ENCODE results near the gene BRD4. TPM values are rescaled to one million over a fixed set of nuclear protein-coding genes. Genes with fewer than 3 reads are reported as not detected.
A peak's percentile ranks its signal among the peaks of the same experiment; 100 is the strongest.

Gene BRD4
- total RNA-seq, 1 donor from 2014 or later, result 60.9 TPM

DNA sequence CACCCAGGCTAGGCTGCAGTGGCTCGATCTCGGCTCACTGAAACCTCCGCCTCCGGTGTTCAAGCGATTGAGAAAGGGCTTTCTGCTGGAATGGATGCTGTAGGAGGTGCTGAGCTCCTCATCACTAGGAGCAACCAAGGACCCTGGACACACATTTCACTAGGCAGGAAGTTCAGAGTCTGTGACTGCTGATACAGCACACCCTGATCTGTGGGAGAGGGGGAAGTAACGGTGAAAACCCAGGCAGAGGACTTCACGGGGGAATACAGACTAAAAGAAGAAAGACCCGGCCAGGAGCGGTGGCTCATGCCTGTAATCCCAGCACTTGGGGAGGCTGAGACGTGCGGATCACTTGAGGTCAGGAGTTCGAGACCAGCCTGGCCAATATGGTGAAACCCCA, 119.6 kb downstream of the BRD4 start:
- peak overlapping the region; percentile 74 for H3K27ac ChIP-seq (replicated peaks)

DNA sequence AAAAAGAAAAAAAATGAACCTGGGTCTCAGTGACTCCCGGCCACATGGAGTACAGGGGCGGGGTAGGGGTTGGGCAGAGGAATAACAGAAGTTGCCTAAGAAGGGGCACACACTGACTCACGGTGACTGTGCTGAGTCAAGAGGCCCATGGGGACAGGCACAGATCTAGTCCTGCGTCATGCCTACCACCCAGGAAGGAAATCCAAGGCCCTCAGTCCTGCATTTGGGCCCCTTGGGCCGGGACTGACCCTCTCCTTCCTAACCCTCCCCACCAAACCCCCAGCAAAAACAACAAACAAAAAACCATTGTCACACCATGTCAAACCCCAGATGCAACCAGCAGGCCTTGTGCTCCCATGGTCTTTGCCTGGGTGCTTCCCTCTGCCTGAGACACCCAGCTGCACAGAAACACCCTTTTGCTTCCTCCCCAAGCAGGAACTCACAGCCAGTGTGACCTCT, 122.0 kb downstream of the BRD4 start:
- Histone ChIP-seq H3K4me3 (no peak overlapping the region), H3K9me3 (replicated peaks) (peaks cover 7% of the 10 kb centered on the region), H3K4me1 (peaks cover 10% of the 10 kb centered on the region), H3K27ac (replicated peaks) (peak overlapping the region; percentile 69), H3K36me3 (no peaks in the 10 kb centered on the region), H3K27me3 (ENCODE audit: low read depth) (peaks cover 16% of the 10 kb centered on the region)
- peak; percentile 44 for DNase-seq
- intact Hi-C loops (cut with micrococcal nuclease), result no loop called here
- TF ChIP-seq, protein P1, sequence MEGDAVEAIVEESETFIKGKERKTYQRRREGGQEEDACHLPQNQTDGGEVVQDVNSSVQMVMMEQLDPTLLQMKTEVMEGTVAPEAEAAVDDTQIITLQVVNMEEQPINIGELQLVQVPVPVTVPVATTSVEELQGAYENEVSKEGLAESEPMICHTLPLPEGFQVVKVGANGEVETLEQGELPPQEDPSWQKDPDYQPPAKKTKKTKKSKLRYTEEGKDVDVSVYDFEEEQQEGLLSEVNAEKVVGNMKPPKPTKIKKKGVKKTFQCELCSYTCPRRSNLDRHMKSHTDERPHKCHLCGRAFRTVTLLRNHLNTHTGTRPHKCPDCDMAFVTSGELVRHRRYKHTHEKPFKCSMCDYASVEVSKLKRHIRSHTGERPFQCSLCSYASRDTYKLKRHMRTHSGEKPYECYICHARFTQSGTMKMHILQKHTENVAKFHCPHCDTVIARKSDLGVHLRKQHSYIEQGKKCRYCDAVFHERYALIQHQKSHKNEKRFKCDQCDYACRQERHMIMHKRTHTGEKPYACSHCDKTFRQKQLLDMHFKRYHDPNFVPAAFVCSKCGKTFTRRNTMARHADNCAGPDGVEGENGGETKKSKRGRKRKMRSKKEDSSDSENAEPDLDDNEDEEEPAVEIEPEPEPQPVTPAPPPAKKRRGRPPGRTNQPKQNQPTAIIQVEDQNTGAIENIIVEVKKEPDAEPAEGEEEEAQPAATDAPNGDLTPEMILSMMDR (IDR thresholded peaks at IDR 0.05; ENCODE audit: borderline replicate concordance), result no peak

More for the DNA sequence above, 119.6 kb downstream of the BRD4 start:
- intact Hi-C loops (cut with micrococcal nuclease), result no loop called here
- Histone ChIP-seq H3K4me1 (peaks cover 10% of the 10 kb centered on the region), H3K9me3 (replicated peaks) (no peaks in the 10 kb centered on the region), H3K27me3 (ENCODE audit: low read depth) (peaks cover 7% of the 10 kb centered on the region), H3K4me3 (no peak overlapping the region), H3K36me3 (no peaks in the 10 kb centered on the region)
- no peak for DNase-seq
- TF ChIP-seq, protein P1 (IDR thresholded peaks at IDR 0.05; ENCODE audit: borderline replicate concordance), result no peak

DNA sequence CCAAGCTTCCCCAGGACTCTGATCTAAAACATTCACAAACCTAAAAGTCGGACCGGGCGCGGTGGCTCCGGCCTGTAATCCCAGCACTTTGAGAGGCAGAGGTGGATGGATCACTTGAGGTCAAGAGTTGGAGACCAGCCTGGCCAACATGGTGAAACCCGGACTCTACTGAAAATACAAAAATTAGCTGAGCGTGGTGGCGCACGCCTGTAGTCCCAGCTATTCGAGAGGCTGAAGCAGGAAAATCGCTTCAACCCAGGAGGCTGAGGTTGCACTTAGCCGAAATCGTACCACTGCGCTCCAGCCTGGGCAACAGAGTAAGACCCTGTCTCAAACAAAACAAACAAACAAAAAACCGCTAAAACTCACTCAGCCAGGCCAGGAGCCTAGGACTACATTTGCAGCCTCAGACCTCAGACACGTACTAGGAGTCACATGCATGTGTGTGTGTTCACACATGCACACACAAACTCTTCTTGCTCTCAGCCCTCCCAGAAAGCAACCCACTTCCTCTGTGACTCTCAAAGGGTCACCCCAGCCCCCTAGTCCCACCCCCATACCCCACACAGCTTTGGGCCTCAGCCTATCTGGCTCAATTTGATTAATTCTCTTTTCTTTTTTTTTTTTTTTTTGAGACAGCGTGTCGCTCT, 130.8 kb downstream of the BRD4 start:
- intact Hi-C loops (cut with micrococcal nuclease), result no loop called here
- peaks cover 7% of the 10 kb centered on the region for H3K9me3 ChIP-seq (replicated peaks)
- TF ChIP-seq, protein P1 (IDR thresholded peaks at IDR 0.05; ENCODE audit: borderline replicate concordance), result no peak
- peaks cover 25% of the 10 kb centered on the region for H3K4me1 ChIP-seq
- H3K27ac ChIP-seq (replicated peaks), result peak overlapping the region; percentile 83
- H3K36me3 ChIP-seq, result no peaks in the 10 kb centered on the region
- peaks cover 64% of the 10 kb centered on the region for H3K27me3 ChIP-seq (ENCODE audit: low read depth)
- H3K4me3 ChIP-seq, result peak overlapping the region; percentile 66
- DNase-seq, result no peak

DNA sequence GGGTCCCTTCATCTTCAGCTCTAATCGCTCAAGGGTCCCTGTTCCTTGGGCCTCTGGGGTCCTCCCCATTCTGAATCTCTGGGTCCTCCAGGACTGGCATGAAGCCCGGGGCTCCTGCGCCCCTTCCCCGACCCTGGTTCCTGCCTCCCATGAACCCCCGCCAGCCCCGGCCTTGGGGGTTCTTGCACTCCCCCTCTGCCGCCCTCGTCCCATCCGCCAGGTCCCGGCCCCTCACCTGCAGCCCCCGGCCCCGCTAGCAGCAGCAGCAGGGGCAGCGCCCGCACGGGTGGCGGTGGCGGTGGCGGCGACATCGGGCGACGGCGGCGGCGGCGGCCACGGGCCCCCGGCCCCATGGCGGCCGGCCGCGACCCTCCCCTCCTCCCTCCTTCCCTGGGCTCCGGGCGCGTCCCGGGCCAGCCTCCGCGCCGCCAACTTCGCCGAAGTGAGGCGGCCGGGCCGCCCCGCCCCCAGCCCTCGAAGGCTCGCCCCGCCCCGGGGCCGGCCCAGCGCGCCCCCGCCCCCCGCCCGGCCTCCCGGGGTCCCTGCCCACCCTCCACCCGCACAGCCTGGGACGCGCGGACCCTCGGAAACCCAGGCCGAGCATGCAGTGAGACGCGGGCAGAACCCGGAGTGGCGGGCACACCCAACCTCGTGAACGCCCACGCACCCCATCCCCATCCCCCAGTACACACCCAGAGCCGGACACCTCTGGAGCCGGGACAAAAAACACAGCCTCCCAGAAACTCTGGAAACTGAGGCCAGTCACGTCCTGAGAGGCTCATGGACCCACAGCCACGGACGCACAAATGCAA, 131.6 kb downstream of the BRD4 start, which contains the start of gene NOTCH3:
TSS of gene NOTCH3 (minus strand) at position 443 of the 812 bp plus-strand sequence. CDS start at position 353, 90 bp downstream.
- TF ChIP-seq, protein P1 (IDR thresholded peaks at IDR 0.05; ENCODE audit: borderline replicate concordance), result no peak
- peaks cover 28% of the 10 kb centered on the region for H3K4me1 ChIP-seq
- peak within 1 kb of the TSS; percentile 83 for H3K27ac ChIP-seq (replicated peaks)
- no peak for DNase-seq
- intact Hi-C loops (cut with micrococcal nuclease), result no loop called here
- H3K36me3 ChIP-seq, result no peaks in the 10 kb centered on the region
- H3K27me3 ChIP-seq (ENCODE audit: low read depth), result peaks cover 71% of the 10 kb centered on the region
- peak within 1 kb of the TSS; percentile 66 for H3K4me3 ChIP-seq
- H3K9me3 ChIP-seq (replicated peaks), result peaks cover 3% of the 10 kb centered on the region

DNA sequence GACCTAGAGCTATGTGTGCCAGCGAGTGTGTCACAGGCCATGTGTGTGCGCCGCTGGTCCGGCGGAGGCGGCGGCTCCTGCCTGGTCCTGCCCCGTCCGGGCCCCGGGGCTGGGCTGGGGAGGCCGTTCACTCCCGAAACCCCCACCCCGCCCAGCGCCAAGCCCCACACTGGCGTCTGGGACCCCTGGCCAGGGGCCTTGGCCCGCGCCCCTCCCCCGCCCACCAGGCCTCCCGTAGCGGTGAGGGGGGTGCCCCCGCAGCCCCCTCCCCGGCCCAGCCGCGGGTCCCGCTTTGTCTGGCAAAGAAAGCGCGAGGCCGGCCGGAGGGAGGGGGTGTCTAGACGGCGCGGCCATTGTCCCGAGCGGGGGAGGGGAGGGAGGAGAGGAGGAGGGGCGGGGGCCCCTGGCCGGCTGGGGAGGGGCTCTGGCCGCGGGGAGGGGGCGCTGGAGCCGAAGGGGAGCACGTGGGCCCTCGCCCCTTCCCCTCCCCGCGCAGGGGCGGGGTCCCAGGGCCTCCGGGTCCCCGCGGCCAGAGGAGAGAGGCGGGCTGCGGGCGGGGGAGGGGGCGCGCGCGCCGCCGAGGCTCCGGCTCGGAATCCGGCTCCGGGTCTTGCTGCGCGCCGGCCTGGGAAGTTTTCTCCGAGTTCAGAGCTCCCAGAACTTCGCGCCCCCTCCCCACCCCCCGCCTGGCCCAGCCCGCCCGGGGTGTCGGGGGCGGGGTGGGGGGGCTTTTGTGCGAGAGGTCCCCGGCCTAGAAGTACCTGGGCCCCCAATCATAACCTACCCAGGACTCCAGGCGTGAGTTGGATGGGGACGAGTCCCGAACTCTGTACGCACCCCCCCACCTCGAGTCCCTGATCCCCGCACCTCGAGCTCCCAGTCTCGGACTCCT, 132.4 kb downstream of the BRD4 start:
- peaks cover 80% of the 10 kb centered on the region for H3K27me3 ChIP-seq (ENCODE audit: low read depth)
- H3K9me3 ChIP-seq (replicated peaks), result no peaks in the 10 kb centered on the region
- no peaks in the 10 kb centered on the region for H3K36me3 ChIP-seq
- no peak for DNase-seq
- intact Hi-C loops (cut with micrococcal nuclease), result no loop called here
- TF ChIP-seq, protein P1 (IDR thresholded peaks at IDR 0.05; ENCODE audit: borderline replicate concordance), result no peak
- H3K4me3 ChIP-seq, result peak overlapping the region; percentile 66
- peaks cover 34% of the 10 kb centered on the region for H3K4me1 ChIP-seq
- H3K27ac ChIP-seq (replicated peaks), result peak overlapping the region; percentile 83

All from left ventricle myocardium inferior (tissue), 1 donor.